GM10248 (cell line): ENCODE results near the gene CLEC7A.

Source experiments
- CTCF ChIA-PET: fragments of 300-600 bp; sonication (Branson Sonifier 250); formaldehyde crosslinking; extraction: SDS; loops from one replicate; lab custom pipeline; 2021; ENCODE audit warnings: antibody characterized with exemption; lab: Yijun Ruan, JAX
- POLR2A ChIA-PET: fragments of 350-650 bp; sonication (Branson Sonifier 250); formaldehyde crosslinking; extraction: SDS; loops from one replicate; lab custom pipeline; 2020; ENCODE audit warnings: antibody characterized with exemption; lab: Yijun Ruan, JAX
- DNase-seq: peaks from one replicate; pipeline ENCODE4 v3.0.0; 2012; ENCODE audit errors: extremely low spot score
- CTCF ChIP-seq: IDR thresholded peaks from 2 replicates; pipeline ENCODE4 v1.5.1; 2012; ENCODE audit warnings: mild to moderate bottlenecking, low read depth; ENCODE audit errors: extremely low read depth, missing control alignments, control extremely low read depth

The CLEC7A gene

GRCh38 chr12:10088955-10089900 is 40.8 kb downstream of the CLEC7A start:
- ChIA-PET POLR2A (no interaction called here), CTCF (interaction anchor here (2.2 kb wide), 1 partner anchor 11 kb away, joined by 6 read pairs; no protein-coding TSS in a partner anchor)
- DNase-seq: no peak
- no peak for TF ChIP-seq CTCF

GRCh38 chr12:10088031-10088430 is 42.0 kb downstream of the CLEC7A start:
- ChIA-PET CTCF (no interaction called here), POLR2A (no interaction called here)
- no peak for DNase-seq
- no peak for TF ChIP-seq CTCF

GRCh38 chr12:10086387-10086786 is 43.6 kb downstream of the CLEC7A start:
- POLR2A ChIA-PET: no interaction called here
- DNase-seq: no peak
- CTCF ChIA-PET: no interaction called here
- no peak for TF ChIP-seq CTCF

GRCh38 chr12:10084733-10085132 is 45.3 kb downstream of the CLEC7A start:
- CTCF ChIA-PET: interaction anchor here (1.3 kb wide), 1 partner anchor 10 kb away, joined by 3 read pairs; no protein-coding TSS in a partner anchor
- no peak for DNase-seq
- TF ChIP-seq CTCF: no peak
- POLR2A ChIA-PET: interaction anchor here (0.6 kb wide), 1 partner anchor 20 kb away, joined by 6 read pairs; no protein-coding TSS in a partner anchor

- no peak for DNase-seq
- CTCF ChIA-PET: interaction anchor here (1.0 to 1.2 kb wide), 3 partner anchors 13 to 18 kb away, joined by 3 to 4 read pairs (median 3); partner anchors contain the start of gene CLEC1A
- POLR2A ChIA-PET: no interaction called here
- TF ChIP-seq CTCF: no peak
These were observed 47.7 kb downstream of the CLEC7A start for GRCh38 chr12:10082117-10082874.

- ChIA-PET POLR2A (no interaction called here), CTCF (no interaction called here)
- no peak for DNase-seq
- no peak for TF ChIP-seq CTCF
These were observed 54.5 kb downstream of the CLEC7A start for GRCh38 chr12:10075451-10075850.
